ENCODE data around the gene TRNP1.

TRNP1 gene

DNA sequence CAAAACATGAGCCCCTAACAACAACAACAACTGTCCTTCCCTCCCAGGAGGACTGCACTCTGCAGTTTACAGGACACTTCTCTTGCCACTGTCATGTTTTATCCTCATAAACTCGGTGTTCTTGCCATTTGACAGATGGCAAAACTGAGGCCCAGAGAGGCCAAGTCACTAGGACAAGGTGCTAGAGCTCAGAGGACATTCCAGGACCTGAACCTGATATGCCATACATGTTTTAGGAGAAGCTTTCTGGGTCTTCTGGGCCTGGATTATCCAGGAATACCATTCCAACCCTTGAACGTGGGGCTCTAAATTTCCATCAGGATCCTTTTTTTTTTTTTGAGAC lies 38.6 kb downstream of the TRNP1 start:
- no peak overlapping the region for H3K4me3 ChIP-seq (ENCODE audit: low read depth, low read length)
- TF ChIP-seq, protein P1, sequence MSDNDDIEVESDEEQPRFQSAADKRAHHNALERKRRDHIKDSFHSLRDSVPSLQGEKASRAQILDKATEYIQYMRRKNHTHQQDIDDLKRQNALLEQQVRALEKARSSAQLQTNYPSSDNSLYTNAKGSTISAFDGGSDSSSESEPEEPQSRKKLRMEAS (IDR thresholded peaks at IDR 0.05; ENCODE audit: low read depth, low read length) = no peak
- TF ChIP-seq POLR2A (IDR thresholded peaks at IDR 0.05; ENCODE audit: extremely low read depth, insufficient read length) (no peak), MYC (IDR thresholded peaks at IDR 0.05; ENCODE audit: low read depth, low read length) (no peak)
- TF ChIP-seq, protein P2, sequence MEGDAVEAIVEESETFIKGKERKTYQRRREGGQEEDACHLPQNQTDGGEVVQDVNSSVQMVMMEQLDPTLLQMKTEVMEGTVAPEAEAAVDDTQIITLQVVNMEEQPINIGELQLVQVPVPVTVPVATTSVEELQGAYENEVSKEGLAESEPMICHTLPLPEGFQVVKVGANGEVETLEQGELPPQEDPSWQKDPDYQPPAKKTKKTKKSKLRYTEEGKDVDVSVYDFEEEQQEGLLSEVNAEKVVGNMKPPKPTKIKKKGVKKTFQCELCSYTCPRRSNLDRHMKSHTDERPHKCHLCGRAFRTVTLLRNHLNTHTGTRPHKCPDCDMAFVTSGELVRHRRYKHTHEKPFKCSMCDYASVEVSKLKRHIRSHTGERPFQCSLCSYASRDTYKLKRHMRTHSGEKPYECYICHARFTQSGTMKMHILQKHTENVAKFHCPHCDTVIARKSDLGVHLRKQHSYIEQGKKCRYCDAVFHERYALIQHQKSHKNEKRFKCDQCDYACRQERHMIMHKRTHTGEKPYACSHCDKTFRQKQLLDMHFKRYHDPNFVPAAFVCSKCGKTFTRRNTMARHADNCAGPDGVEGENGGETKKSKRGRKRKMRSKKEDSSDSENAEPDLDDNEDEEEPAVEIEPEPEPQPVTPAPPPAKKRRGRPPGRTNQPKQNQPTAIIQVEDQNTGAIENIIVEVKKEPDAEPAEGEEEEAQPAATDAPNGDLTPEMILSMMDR (IDR thresholded peaks at IDR 0.05; ENCODE audit: low read depth, low read length) = no peak
- no peak for DNase-seq (ENCODE audit: low read depth)

DNA sequence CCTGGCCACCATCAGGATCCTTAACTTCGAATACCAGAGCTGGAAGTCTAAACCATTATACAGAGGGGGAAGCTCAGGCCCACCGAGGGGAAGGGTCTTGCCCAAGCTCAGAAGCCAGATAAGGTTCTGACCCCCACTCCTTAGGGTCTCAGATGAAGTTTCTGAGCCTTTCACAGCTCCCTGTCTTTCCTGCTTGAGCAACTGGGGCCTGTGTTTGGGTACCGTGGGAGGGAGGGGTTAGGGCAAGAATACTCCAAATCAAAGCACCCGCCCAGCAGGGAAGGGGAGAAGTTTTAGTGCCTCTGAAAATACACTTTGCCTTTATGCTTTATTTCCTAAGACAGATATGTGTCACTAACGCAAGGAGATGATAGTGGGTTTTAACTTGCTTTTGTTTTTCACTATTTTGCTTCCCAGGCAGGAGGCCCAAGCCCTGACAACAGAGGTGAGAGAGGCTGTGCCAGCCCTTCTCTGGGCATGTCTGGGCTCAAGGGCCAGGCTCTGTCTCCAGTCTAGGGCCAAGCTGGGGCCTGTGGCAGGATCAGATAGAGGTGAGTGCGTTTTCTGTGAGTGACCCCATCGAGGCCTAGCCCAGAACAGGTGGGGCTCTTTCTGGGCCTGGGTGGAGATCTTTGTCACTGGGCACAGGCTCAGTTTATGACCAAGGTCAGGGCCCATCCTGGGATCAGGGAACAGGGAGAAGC lies 39.7 kb downstream of the TRNP1 start:
- TF ChIP-seq, protein P1 (IDR thresholded peaks at IDR 0.05; ENCODE audit: low read depth, low read length) = no peak
- H3K4me3 ChIP-seq (ENCODE audit: low read depth, low read length) = no peak overlapping the region
- DNase-seq (ENCODE audit: low read depth) = no peak

DNA sequence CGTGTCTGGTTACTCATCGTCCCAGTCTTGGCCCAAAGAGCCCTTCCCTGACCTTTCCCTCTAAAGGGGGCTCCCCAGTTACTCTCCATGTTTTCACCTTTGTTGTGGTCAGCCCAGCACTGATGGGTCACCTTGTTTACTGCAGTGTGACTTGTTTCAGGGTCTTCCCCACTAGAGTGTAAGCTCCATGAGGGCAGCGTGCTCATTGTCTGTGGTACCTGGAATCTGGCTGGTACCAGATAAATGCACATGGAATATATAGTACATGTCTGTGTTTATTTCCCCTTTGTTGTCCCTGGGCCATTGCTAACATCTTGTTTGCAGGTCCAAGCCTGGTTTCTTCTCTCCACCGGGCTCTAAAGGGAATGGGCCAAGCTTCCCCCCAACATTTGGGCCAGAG lies 41.9 kb downstream of the TRNP1 start:
- no peak for DNase-seq (ENCODE audit: low read depth)
- H3K4me3 ChIP-seq (ENCODE audit: low read depth, low read length) = no peak overlapping the region
- TF ChIP-seq POLR2A (IDR thresholded peaks at IDR 0.05; ENCODE audit: extremely low read depth, insufficient read length) (no peak), MYC (IDR thresholded peaks at IDR 0.05; ENCODE audit: low read depth, low read length) (no peak)
- TF ChIP-seq, protein P1 (IDR thresholded peaks at IDR 0.05; ENCODE audit: low read depth, low read length) = no peak
- TF ChIP-seq, protein P2 (IDR thresholded peaks at IDR 0.05; ENCODE audit: low read depth, low read length) = no peak

DNA sequence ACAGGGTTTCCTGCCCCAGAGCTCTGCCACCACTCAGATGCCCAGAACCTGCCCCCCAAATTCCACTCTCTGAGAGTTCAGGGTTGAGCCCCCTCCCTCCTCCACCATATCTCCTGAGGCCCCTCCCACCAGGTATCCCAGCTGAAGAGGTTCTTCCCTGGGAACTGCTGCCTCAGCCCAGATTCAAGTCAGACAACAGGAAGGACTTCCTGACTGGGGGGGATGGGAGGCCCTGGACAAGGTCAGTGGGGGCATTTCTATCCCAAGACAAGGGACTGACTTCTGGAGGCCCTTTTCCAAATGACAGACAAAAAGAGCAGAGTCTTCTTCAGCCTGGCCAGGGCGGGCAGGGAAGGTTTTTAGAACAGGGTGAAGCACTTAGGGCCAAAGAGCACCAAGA lies 43.2 kb downstream of the TRNP1 start:
- H3K4me3 ChIP-seq (ENCODE audit: low read depth, low read length) = no peak overlapping the region
- TF ChIP-seq MYC (IDR thresholded peaks at IDR 0.05; ENCODE audit: low read depth, low read length) = no peak
- TF ChIP-seq, protein P2 (IDR thresholded peaks at IDR 0.05; ENCODE audit: low read depth, low read length) = no peak
- TF ChIP-seq, protein P1 (IDR thresholded peaks at IDR 0.05; ENCODE audit: low read depth, low read length) = no peak
- TF ChIP-seq POLR2A (IDR thresholded peaks at IDR 0.05; ENCODE audit: extremely low read depth, insufficient read length) = no peak
- DNase-seq (ENCODE audit: low read depth) = no peak

DNA sequence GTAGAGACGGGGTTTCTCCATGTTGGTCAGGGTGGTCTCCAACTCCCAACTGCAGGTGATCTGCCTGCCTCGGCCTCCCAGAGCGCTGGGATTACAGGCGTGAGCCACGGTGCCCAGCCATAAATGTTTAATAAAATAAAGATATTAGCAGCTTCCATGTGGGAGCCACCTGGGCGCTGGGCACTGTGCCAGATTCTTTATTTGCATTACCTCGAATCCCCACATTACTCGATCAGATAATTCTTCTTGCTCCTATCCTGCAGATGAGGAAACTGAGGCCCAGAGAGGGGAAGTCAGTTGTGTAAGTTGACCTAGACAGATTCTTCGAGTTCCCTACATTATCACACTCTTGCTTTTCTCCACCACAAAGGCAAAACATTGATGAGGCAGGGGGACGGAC lies 44.0 kb downstream of the TRNP1 start:
- TF ChIP-seq, protein P1 (IDR thresholded peaks at IDR 0.05; ENCODE audit: low read depth, low read length) = no peak
- TF ChIP-seq, protein P2 (IDR thresholded peaks at IDR 0.05; ENCODE audit: low read depth, low read length) = no peak
- no peak for TF ChIP-seq POLR2A (IDR thresholded peaks at IDR 0.05; ENCODE audit: extremely low read depth, insufficient read length)
- no peak for TF ChIP-seq MYC (IDR thresholded peaks at IDR 0.05; ENCODE audit: low read depth, low read length)
- H3K4me3 ChIP-seq (ENCODE audit: low read depth, low read length) = no peak overlapping the region
- no peak for DNase-seq (ENCODE audit: low read depth)

DNA sequence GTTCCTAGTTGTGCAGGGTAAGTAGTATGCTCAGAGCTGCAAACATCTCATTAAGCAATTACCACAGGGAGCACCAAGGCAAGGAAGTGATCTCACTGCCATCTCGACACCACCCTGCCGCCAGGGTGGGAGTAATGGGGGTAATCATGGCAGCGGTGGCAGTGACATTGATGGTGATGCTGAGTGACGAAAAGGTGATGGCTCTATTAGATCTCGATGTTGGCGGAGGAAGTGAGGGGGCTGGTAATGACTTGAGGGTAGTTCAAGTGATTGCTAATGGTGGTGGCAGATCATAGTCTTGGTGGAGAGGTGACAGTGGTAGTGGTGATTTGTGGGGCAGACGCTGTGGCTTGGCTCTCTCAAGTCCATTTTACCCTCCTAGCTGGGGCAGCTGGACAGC lies 44.5 kb downstream of the TRNP1 start:
- peak; percentile 35 for DNase-seq (ENCODE audit: low read depth)
- TF ChIP-seq POLR2A (IDR thresholded peaks at IDR 0.05; ENCODE audit: extremely low read depth, insufficient read length) (no peak), MYC (IDR thresholded peaks at IDR 0.05; ENCODE audit: low read depth, low read length) (no peak)
- TF ChIP-seq, protein P2 (IDR thresholded peaks at IDR 0.05; ENCODE audit: low read depth, low read length) = no peak
- TF ChIP-seq, protein P1 (IDR thresholded peaks at IDR 0.05; ENCODE audit: low read depth, low read length) = no peak
- no peak overlapping the region for H3K4me3 ChIP-seq (ENCODE audit: low read depth, low read length)

Measured in NB4 (cell line).